ENCODE data around the gene CDKN1B. TPM values are rescaled to one million over a fixed set of nuclear protein-coding genes. Genes with fewer than 3 reads are reported as not detected.
A peak's percentile ranks its signal among the peaks of the same experiment; 100 is the strongest.

The CDKN1B gene
- total and polyA plus RNA-seq, 2 of the 13 experiments (the other 11 are each of a cell fraction or from before 2014, with no cell fraction given) = 20.1 to 37.2 TPM

GRCh38 chr12:12725086-12725955 is 8.2 kb downstream of the CDKN1B start (continued):
- peak; percentile 51; the same call in 1 of the 2 replicates for TF ChIP-seq ZNF501 (CRISPR knock-in tag; IDR thresholded peaks at IDR 0.05)
- no peak; the same call in 1 of the 2 replicates for TF ChIP-seq MXD3 (CRISPR knock-in tag; IDR thresholded peaks at IDR 0.05)
- no peak for TF ChIP-seq ZNF839 (CRISPR knock-in tag; IDR thresholded peaks at IDR 0.05; ENCODE audit: borderline replicate concordance)
- TF ChIP-seq CREB3 (CRISPR knock-in tag; IDR thresholded peaks at IDR 0.05) = no peak; the same call in 1 of the 2 replicates
- peak; percentile 84 for TF ChIP-seq ZNF639 (CRISPR knock-in tag; conservative IDR thresholded peaks at IDR 0.05)
- TF ChIP-seq TFDP2 (CRISPR knock-in tag; IDR thresholded peaks at IDR 0.05) = peak; percentile 80
- no peak for TF ChIP-seq CAMTA2 (CRISPR knock-in tag; IDR thresholded peaks at IDR 0.05; ENCODE audit: borderline replicate concordance)
- TF ChIP-seq ZNF552 (CRISPR knock-in tag; IDR thresholded peaks at IDR 0.05; ENCODE audit: borderline replicate concordance) = no peak
- no peak for TF ChIP-seq ZSCAN20 (CRISPR knock-in tag; IDR thresholded peaks at IDR 0.05; ENCODE audit: borderline replicate concordance)
- TF ChIP-seq SALL1 (CRISPR knock-in tag; IDR thresholded peaks at IDR 0.05) = peak; percentile 88
- 0 out of 2 replicates have a peak, but pooled peaks have one; percentile 12 for TF ChIP-seq BATF2 (CRISPR knock-in tag; IDR thresholded peaks at IDR 0.05)
- TF ChIP-seq ZNF614 (CRISPR knock-in tag; IDR thresholded peaks at IDR 0.05; ENCODE audit: borderline replicate concordance) = peak; percentile 18; the same call in 1 of the 2 replicates
- TF ChIP-seq ZNF142 (CRISPR knock-in tag; IDR thresholded peaks at IDR 0.05) = peak; percentile 19
- 0 out of 2 replicates have a peak, but pooled peaks have one; percentile 22 for TF ChIP-seq ZNF121 (CRISPR knock-in tag; IDR thresholded peaks at IDR 0.05)
- no peak for TF ChIP-seq DPF2 (CRISPR knock-in tag; IDR thresholded peaks at IDR 0.05; ENCODE audit: borderline replicate concordance, low read depth)
- peak; percentile 55; the same call in 1 of the 2 replicates for TF ChIP-seq HES4 (CRISPR knock-in tag; IDR thresholded peaks at IDR 0.05; ENCODE audit: borderline replicate concordance)
